GM19467 (cell line): ENCODE results near the gene RBFOX2.
"Not testable (repeated sequence)": the region's sequence is repeated elsewhere in the genome, so short reads cannot be mapped to it uniquely, and the experiment has no call there.

Experiments
- ATAC-seq: cut with Tn5 transposase; IDR thresholded peaks from one replicate; pipeline ENCODE4 v1.9.1; 2021; ENCODE audit warnings: mild to moderate bottlenecking, moderate library complexity; ENCODE audit not compliant: unreplicated experiment

The RBFOX2 gene

GRCh38 chr22:35746946-35747703 is 281.5 kb downstream of the RBFOX2 start:
- ATAC-seq: no peak

GRCh38 chr22:35746248-35746647 is 282.4 kb downstream of the RBFOX2 start:
- no peak for ATAC-seq

DNA sequence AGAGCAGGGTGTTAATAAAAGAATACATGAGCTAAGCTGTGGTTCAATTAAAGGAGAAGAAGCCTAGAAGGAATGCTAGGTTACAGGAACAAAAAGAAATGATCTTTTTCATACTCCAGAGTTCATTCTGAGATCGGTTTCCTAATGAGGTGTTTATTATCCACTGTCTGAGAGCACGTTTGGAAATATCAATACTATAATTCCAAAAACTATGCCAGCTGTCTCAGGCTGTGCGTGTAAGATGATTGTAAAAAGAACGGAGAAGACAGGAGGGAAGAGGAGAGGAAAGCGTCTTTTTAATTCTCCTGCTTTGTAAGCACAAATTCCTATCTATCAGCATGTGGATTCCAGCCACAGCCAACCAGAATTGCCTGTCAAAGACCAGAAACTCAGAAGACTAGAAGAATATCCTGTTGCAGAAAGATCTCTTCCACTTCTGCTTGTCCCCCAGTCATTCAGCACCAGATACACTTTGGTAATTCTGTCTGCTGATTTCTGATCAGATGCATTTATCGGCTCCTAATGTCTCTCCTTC is 285.2 kb downstream of the RBFOX2 start:
- ATAC-seq: no peak

- no peak for ATAC-seq
These were observed 286.1 kb downstream of the RBFOX2 start for GRCh38 chr22:35742342-35743100.

- ATAC-seq: no peak
These were observed 288.0 kb downstream of the RBFOX2 start for GRCh38 chr22:35740616-35741015.

- no peak for ATAC-seq
These were observed 288.7 kb downstream of the RBFOX2 start for GRCh38 chr22:35739931-35740380.

DNA sequence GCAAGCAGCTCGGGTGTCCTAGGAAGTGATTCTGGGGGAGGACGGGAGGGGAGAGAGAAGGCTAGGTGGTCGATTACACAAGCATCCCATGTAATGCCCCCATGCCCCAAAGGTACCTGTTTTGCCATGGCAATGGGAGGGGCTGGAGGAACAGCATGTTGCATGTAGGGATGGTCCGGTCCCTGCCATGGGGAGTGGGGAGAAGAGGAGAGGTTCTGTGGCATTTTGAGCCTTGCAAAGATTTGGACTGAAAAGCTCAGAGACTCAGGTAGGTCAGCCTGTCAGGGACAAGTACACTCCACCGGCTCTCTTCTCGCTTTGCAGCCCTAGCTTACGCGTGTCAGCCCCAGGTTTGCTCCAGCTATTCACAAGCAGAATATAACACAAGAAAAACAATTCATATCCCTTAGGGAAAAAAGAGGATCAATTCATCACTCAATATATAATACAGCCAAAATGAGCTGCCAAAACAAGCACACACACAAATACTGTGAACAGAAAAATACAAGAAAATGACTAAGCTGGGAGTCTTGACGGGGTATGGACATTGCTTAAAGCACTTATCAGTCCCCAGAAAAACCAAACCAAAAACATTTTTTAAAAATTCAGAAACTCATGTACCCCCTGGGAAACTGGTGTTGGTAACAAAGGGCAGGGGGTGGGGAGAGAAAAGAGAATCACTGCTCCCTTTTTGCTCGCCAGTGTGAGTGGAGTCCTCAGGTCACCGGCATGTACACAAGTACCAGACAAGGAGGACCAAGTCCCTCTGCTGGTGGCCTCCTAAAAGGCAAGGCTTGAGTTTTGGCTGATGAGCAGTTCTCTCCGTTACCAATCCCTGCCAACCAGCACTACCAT is 289.3 kb downstream of the RBFOX2 start:
- no peak for ATAC-seq

DNA sequence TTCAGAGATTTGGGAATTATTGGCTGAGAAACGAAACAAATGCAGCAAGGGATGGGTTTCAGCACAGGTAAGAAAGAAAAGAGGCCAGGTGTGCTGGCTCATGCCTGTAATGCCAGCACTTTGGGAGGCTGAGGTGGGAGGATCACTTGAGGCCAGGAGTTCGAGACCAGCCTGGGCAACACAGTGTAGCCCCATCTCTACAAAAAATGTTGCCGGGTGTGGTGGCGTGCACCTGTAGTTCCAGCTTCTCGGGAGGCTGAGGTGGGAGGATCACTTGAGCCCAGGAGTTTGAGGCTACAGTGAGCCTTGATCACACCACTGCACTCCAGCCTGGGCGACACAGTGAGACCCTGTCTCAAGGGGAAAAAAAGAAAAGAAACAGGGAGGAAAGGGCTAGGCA is 290.7 kb downstream of the RBFOX2 start:
- ATAC-seq: not testable (repeated sequence)

DNA sequence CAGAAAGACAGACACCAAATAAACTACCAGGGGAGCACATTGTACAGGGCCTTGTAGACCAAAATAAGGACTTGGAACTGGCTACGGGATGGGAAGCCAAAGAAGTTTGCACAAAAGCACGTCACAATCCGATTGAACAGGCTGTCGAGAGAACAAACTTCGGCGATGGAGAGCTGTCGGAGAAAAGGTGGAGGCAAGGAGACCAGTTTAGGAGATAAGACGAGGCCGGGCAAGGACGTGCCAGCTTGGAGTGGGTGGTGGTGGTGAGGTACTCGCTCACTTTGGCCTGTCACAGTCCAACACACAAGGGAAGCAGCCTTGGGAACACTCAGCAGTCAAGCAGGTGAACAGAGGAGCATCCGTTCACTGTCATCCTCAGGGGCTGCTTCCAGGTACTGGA is 291.9 kb downstream of the RBFOX2 start:
- ATAC-seq: no peak

DNA sequence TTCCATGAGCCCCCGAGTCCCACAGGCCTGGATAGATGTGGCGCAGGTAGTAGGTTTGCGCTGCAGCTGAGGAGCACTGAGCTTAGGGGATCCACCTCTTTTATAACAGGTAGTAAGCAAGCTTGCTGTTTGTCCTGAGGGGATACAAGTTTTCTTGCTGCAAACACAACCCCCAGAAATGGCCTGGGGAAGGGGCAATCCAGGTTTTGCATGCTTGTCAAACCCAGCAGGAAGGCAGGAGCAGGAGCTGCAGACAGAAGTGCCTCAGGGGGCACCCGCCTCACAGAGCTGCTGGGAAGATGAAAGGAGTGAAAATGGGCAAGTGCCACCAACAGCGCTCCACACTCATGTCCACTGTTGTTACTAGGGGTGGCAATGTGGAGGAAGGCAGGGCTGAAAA is 292.5 kb downstream of the RBFOX2 start:
- no peak for ATAC-seq

- no peak for ATAC-seq
These were observed 293.1 kb downstream of the RBFOX2 start for GRCh38 chr22:35735542-35735941.

DNA sequence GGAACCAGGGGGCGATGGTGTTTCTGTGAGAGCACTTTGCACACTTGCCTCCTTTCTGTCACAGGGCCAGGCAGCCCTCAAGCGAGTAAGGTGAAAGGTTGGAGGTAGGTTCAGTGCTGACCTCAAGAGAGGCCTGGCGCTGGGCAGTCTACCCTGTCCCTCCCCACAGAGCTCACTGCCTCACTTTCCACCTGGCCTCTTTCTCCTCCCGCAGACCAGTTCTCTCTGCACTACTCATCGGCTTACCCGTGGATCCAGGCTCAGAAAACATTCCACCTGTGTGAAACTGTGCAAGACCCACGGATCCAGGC is 294.2 kb downstream of the RBFOX2 start:
- ATAC-seq: no peak

- ATAC-seq: no peak
These were observed 294.7 kb downstream of the RBFOX2 start for GRCh38 chr22:35733791-35734516.

GRCh38 chr22:35733036-35733435 is 295.6 kb downstream of the RBFOX2 start:
- no peak for ATAC-seq

- ATAC-seq: no peak
These were observed 296.5 kb downstream of the RBFOX2 start for GRCh38 chr22:35732116-35732515.

DNA sequence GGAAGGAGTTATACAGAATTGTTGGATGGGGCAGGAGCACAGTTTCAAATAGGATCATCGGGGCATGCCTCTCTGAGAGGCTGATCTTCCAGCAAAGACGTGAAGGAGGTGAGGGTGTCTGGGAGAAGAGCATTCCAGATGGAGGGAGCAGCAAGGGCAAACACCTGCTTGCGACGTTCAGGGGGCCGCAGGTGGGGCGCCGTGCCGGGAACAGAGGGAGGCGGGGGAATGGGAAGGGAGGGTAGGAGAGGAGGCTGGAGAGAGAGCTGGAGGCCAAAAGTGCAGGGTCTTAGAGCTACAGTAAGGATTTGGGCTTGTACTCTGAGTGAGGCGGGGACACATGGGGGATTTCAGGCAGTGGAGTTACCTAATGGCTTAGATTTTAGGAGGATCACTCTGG is 297.3 kb downstream of the RBFOX2 start:
- no peak for ATAC-seq

DNA sequence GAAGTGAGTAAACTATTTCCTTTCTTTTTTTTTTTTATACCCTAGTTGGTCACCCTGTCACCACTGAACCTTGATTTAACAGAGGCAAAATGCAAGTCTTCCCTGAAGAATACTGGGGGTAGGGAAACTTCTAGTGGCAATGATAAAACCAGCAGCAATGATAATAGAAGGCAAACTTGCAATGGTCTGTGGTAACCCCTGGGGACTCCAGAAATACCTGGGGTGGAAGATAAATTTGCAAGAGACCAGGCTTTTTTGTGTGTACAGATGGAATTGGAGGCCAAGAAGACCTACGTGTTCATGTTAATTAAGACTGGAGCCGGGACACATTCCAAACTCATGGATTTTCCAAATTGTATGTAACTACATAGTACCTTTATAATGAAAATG is 299.3 kb downstream of the RBFOX2 start:
- ATAC-seq: no peak

DNA sequence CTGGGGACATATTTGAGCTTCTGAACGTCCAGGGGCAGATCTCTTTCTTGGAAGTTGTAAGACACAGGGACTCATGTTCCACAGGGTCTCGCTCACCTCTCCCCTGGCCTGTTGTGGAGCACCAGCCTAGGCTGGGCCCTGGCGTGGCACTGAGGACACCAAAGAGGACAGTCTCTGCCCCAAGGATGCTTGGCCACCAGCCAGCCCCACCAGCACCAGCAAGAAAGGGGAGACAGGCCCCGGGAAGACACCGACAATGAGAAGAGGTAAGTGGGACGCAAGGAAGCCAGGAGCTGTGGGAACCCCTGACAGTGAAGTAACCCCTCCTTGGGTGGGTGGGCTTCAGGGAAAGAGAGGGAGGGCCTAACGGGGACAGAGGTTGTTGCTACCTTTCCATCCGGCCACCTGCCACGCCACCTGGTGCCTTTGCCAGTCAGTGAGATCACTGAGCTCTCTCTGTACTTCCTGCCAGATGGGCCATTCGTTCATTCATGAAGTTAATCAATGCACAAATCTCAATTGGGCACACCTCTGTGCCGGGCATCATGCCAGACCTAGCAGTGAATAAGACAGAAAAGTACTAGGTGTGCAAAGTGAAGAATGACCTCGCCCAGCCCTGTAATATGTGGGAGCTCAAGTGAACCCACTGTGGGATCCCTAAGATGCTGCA is 299.9 kb downstream of the RBFOX2 start:
- ATAC-seq: no peak

DNA sequence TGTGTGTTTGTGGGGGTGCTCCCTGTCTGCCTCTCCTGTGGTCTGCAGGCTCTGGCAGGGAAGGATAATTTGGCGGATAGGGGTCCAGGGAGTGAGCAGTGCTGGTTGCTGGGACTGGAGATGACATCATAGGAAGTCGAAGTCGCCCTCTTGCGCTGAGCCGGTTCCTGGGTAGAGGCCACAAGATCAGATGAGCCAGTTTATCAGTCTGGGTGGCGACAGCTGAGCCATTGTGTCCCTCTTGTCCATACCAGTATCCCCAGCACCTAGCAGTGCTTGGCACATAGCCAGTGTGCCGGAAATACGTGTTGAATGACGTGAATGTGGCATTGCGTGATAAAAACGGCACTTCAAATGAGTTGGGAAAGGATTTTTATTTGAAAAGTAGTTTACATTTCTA is 301.2 kb downstream of the RBFOX2 start:
- no peak for ATAC-seq

- no peak for ATAC-seq
These were observed 301.7 kb downstream of the RBFOX2 start for GRCh38 chr22:35726933-35727332.
